T-helper 17 cell (primary cell): ENCODE data around the gene FAM171A2. TPM values are rescaled to one million over a fixed set of nuclear protein-coding genes. Genes with fewer than 3 reads are reported as not detected.

Source experiments
- ATAC-seq: fragments of 150-1000 bp; cut with Tn5 transposase; 2 replicates; pipeline ENCODE4 v1.10.0; 2021; ENCODE audit warnings: mild to moderate bottlenecking, moderate library complexity
- DNase-seq, 3 donors: peaks; one replicate each; pipeline versions ENCODE4 v3.0.0 to v3.0.0-alpha.2; 2020 to 2021
- H3K9me3 ChIP-seq: one replicate; pipeline ENCODE4 v1.7.0; 2013; ENCODE audit warnings: low read length, mild to moderate bottlenecking; ENCODE audit not compliant: control insufficient read depth, poor library complexity, severe bottlenecking
- H3K27ac Mint-ChIP-seq: one replicate; pipeline ENCODE4 v1.8.0; 2022; ENCODE audit warnings: mild to moderate bottlenecking, moderate library complexity, mixed read lengths
- H3K27me3 Mint-ChIP-seq: one replicate; pipeline ENCODE4 v1.8.0; 2022; ENCODE audit warnings: mixed read lengths
- H3K36me3 Mint-ChIP-seq: one replicate; pipeline ENCODE4 v1.8.0; 2022; ENCODE audit warnings: low read depth, mixed read lengths
- H3K4me1 Mint-ChIP-seq: one replicate; pipeline ENCODE4 v1.8.0; 2022; ENCODE audit warnings: mild to moderate bottlenecking, mixed read lengths
- H3K4me3 Mint-ChIP-seq: one replicate; pipeline ENCODE4 v1.8.0; 2022; ENCODE audit warnings: mild to moderate bottlenecking, moderate library complexity, mixed read lengths
- total RNA-seq, 4 donors: library from RNA in 2 of 4; stranded (reverse) in 2 of 4; gene quantifications; one replicate each; pipeline ENCODE4 v1.2.3 and lab custom pipeline; 2022 to 2026

FAM171A2 gene
- total RNA-seq, 2 donors from 2014 or later, result 0.07 to 0.31 TPM

GRCh38 chr17:44362459-44362948 is 1.1 kb downstream of the FAM171A2 start:
- H3K4me3 Mint-ChIP-seq, result peak overlapping the region; percentile 80
- H3K9me3 ChIP-seq, result no peaks in the 10 kb centered on the region
- peaks cover 7% of the 10 kb centered on the region for H3K4me1 Mint-ChIP-seq
- H3K27me3 Mint-ChIP-seq, result peaks cover 41% of the 10 kb centered on the region
- ATAC-seq (no peak), DNase-seq (no peak)
- no peaks in the 10 kb centered on the region for H3K36me3 Mint-ChIP-seq
- H3K27ac Mint-ChIP-seq, result no peak overlapping the region

- no peaks in the 10 kb centered on the region for H3K36me3 Mint-ChIP-seq
- no peak for ATAC-seq
- H3K27me3 Mint-ChIP-seq, result peaks cover 32% of the 10 kb centered on the region
- DNase-seq, result no peak
- peak overlapping the region; percentile 31 for H3K4me3 Mint-ChIP-seq
- peaks cover 7% of the 10 kb centered on the region for H3K4me1 Mint-ChIP-seq
- H3K9me3 ChIP-seq, result no peaks in the 10 kb centered on the region
- H3K27ac Mint-ChIP-seq, result no peak overlapping the region
Observed at GRCh38 chr17:44361292-44362260, 2.1 kb downstream of the FAM171A2 start.

- no peak overlapping the region for H3K27ac Mint-ChIP-seq
- no peaks in the 10 kb centered on the region for H3K9me3 ChIP-seq
- H3K36me3 Mint-ChIP-seq, result no peaks in the 10 kb centered on the region
- ATAC-seq (no peak), DNase-seq (no peak)
- peaks cover 24% of the 10 kb centered on the region for H3K27me3 Mint-ChIP-seq
- H3K4me3 Mint-ChIP-seq, result no peak overlapping the region
- H3K4me1 Mint-ChIP-seq, result peaks cover 7% of the 10 kb centered on the region
Observed at GRCh38 chr17:44360826-44361225, 2.8 kb downstream of the FAM171A2 start.

- no peaks in the 10 kb centered on the region for H3K9me3 ChIP-seq
- Mint-ChIP-seq H3K27ac (no peak overlapping the region), H3K27me3 (peaks cover 17% of the 10 kb centered on the region), H3K4me3 (no peak overlapping the region), H3K4me1 (peaks cover 7% of the 10 kb centered on the region), H3K36me3 (no peaks in the 10 kb centered on the region)
- ATAC-seq (no peak), DNase-seq (no peak)
Observed at GRCh38 chr17:44360144-44360533, 3.5 kb downstream of the FAM171A2 start.

- ATAC-seq, result no peak
- Mint-ChIP-seq H3K27me3 (peaks cover 12% of the 10 kb centered on the region), H3K4me1 (peaks cover 7% of the 10 kb centered on the region), H3K36me3 (no peaks in the 10 kb centered on the region), H3K4me3 (no peak overlapping the region), H3K27ac (no peak overlapping the region)
- no peaks in the 10 kb centered on the region for H3K9me3 ChIP-seq
- DNase-seq, result no peak
Observed at GRCh38 chr17:44359458-44360143, 4.1 kb downstream of the FAM171A2 start.

- no peaks in the 10 kb centered on the region for H3K9me3 ChIP-seq
- Mint-ChIP-seq H3K36me3 (no peaks in the 10 kb centered on the region), H3K27ac (no peak overlapping the region), H3K4me1 (peaks cover 7% of the 10 kb centered on the region), H3K4me3 (no peak overlapping the region), H3K27me3 (peaks cover 10% of the 10 kb centered on the region)
- no peak for DNase-seq
- ATAC-seq, result no peak
Observed at GRCh38 chr17:44359006-44359405, 4.6 kb downstream of the FAM171A2 start.

- ATAC-seq (no peak), DNase-seq (no peak)
- Mint-ChIP-seq H3K27ac (no peak overlapping the region), H3K27me3 (peaks cover 10% of the 10 kb centered on the region), H3K36me3 (no peaks in the 10 kb centered on the region), H3K4me1 (peaks cover 7% of the 10 kb centered on the region), H3K4me3 (no peak overlapping the region)
- H3K9me3 ChIP-seq, result no peaks in the 10 kb centered on the region
Observed at GRCh38 chr17:44358066-44358465, 5.6 kb downstream of the FAM171A2 start.

- Mint-ChIP-seq H3K27me3 (peaks cover 6% of the 10 kb centered on the region), H3K4me1 (peaks cover 11% of the 10 kb centered on the region), H3K4me3 (no peak overlapping the region), H3K27ac (no peak overlapping the region), H3K36me3 (peaks cover 2% of the 10 kb centered on the region)
- no peaks in the 10 kb centered on the region for H3K9me3 ChIP-seq
- DNase-seq (no peak), ATAC-seq (no peak)
Observed at GRCh38 chr17:44356241-44356640, 7.4 kb downstream of the FAM171A2 start.

- Mint-ChIP-seq H3K27ac (no peak overlapping the region), H3K4me1 (peaks cover 11% of the 10 kb centered on the region), H3K36me3 (peaks cover 2% of the 10 kb centered on the region), H3K4me3 (no peak overlapping the region), H3K27me3 (peaks cover 6% of the 10 kb centered on the region)
- no peaks in the 10 kb centered on the region for H3K9me3 ChIP-seq
- no peak for ATAC-seq
- DNase-seq, result no peak
Observed at GRCh38 chr17:44355642-44356099, 8.0 kb downstream of the FAM171A2 start.

GRCh38 chr17:44354582-44355561 is 8.8 kb downstream of the FAM171A2 start:
- DNase-seq, result peak; percentile 38 to 57 (median 44)
- no peaks in the 10 kb centered on the region for H3K9me3 ChIP-seq
- no peaks in the 10 kb centered on the region for H3K27me3 Mint-ChIP-seq
- ATAC-seq, result peak; percentile 51
- peaks cover 2% of the 10 kb centered on the region for H3K36me3 Mint-ChIP-seq
- H3K4me3 Mint-ChIP-seq, result peak overlapping the region; percentile 77
- H3K4me1 Mint-ChIP-seq, result peaks cover 13% of the 10 kb centered on the region
- no peak overlapping the region for H3K27ac Mint-ChIP-seq

- peaks cover 12% of the 10 kb centered on the region for H3K4me1 Mint-ChIP-seq
- ATAC-seq (peak; percentile 45), DNase-seq (no peak)
- H3K36me3 Mint-ChIP-seq, result peaks cover 2% of the 10 kb centered on the region
- no peaks in the 10 kb centered on the region for H3K9me3 ChIP-seq
- no peak overlapping the region for H3K27ac Mint-ChIP-seq
- no peaks in the 10 kb centered on the region for H3K27me3 Mint-ChIP-seq
- H3K4me3 Mint-ChIP-seq, result peak overlapping the region; percentile 67
Observed at GRCh38 chr17:44353672-44354331, 9.9 kb downstream of the FAM171A2 start.
